ENCODE data around the gene ZNF547.

ZNF547 gene

GRCh38 chr19:57334191-57334590, 29.2 kb upstream of the ZNF547 start:
- H3K4me3 ChIP-seq (ENCODE audit: low read length, poor library complexity, severe bottlenecking) = no peak overlapping the region
- no peaks in the 10 kb centered on the region for H3K27me3 ChIP-seq (ENCODE audit: insufficient read depth, low read length, poor library complexity, severe bottlenecking)
- H3K9me2 ChIP-seq (replicated peaks; ENCODE audit: low read depth, low read length) = no peaks in the 10 kb centered on the region
- no peak overlapping the region for H3K9ac ChIP-seq (ENCODE audit: low read depth, low read length, poor library complexity, severe bottlenecking)
- H3F3A ChIP-seq (ENCODE audit: low read depth) = no peaks in the 10 kb centered on the region
- H3K4me1 ChIP-seq (ENCODE audit: insufficient read depth, low read length, poor library complexity, severe bottlenecking) = no peaks in the 10 kb centered on the region
- H2AFZ ChIP-seq (ENCODE audit: low read length) = no peak overlapping the region
- peaks cover 5% of the 10 kb centered on the region for H4K20me1 ChIP-seq (ENCODE audit: insufficient read depth, low read length, poor library complexity, severe bottlenecking)
- no peaks in the 10 kb centered on the region for H3K9me3 ChIP-seq (ENCODE audit: insufficient read depth, low read depth, low read length)
- H3K36me3 ChIP-seq (ENCODE audit: insufficient read depth, low read length) = peaks cover 8% of the 10 kb centered on the region; the same call in 1 of the 2 replicates
- no peaks in the 10 kb centered on the region for H3K79me2 ChIP-seq (ENCODE audit: insufficient read depth, low read length)
- no peak overlapping the region for H3K4me2 ChIP-seq (ENCODE audit: low read depth, low read length, poor library complexity, severe bottlenecking)
- TF ChIP-seq EZH2phosphoT487 (IDR thresholded peaks at IDR 0.05; ENCODE audit: borderline replicate concordance) = no peak
- TF ChIP-seq, protein P1, sequence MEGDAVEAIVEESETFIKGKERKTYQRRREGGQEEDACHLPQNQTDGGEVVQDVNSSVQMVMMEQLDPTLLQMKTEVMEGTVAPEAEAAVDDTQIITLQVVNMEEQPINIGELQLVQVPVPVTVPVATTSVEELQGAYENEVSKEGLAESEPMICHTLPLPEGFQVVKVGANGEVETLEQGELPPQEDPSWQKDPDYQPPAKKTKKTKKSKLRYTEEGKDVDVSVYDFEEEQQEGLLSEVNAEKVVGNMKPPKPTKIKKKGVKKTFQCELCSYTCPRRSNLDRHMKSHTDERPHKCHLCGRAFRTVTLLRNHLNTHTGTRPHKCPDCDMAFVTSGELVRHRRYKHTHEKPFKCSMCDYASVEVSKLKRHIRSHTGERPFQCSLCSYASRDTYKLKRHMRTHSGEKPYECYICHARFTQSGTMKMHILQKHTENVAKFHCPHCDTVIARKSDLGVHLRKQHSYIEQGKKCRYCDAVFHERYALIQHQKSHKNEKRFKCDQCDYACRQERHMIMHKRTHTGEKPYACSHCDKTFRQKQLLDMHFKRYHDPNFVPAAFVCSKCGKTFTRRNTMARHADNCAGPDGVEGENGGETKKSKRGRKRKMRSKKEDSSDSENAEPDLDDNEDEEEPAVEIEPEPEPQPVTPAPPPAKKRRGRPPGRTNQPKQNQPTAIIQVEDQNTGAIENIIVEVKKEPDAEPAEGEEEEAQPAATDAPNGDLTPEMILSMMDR (conservative IDR thresholded peaks at IDR 0.05; ENCODE audit: low read length) = no peak

- H3K9me3 ChIP-seq (ENCODE audit: insufficient read depth, low read depth, low read length) = no peaks in the 10 kb centered on the region
- H3K4me2 ChIP-seq (ENCODE audit: low read depth, low read length, poor library complexity, severe bottlenecking) = no peak overlapping the region
- H3K4me3 ChIP-seq (ENCODE audit: low read length, poor library complexity, severe bottlenecking) = no peak overlapping the region
- H3K9ac ChIP-seq (ENCODE audit: low read depth, low read length, poor library complexity, severe bottlenecking) = no peak overlapping the region
- H3K27me3 ChIP-seq (ENCODE audit: insufficient read depth, low read length, poor library complexity, severe bottlenecking) = no peaks in the 10 kb centered on the region
- no peaks in the 10 kb centered on the region for H3K9me2 ChIP-seq (replicated peaks; ENCODE audit: low read depth, low read length)
- no peaks in the 10 kb centered on the region for H3F3A ChIP-seq (ENCODE audit: low read depth)
- no peaks in the 10 kb centered on the region for H3K36me3 ChIP-seq (ENCODE audit: insufficient read depth, low read length)
- H4K20me1 ChIP-seq (ENCODE audit: insufficient read depth, low read length, poor library complexity, severe bottlenecking) = peaks cover 5% of the 10 kb centered on the region
- no peaks in the 10 kb centered on the region for H3K79me2 ChIP-seq (ENCODE audit: insufficient read depth, low read length)
- H2AFZ ChIP-seq (ENCODE audit: low read length) = no peak overlapping the region
- TF ChIP-seq EZH2phosphoT487 (IDR thresholded peaks at IDR 0.05; ENCODE audit: borderline replicate concordance) = no peak
- TF ChIP-seq, protein P1 (conservative IDR thresholded peaks at IDR 0.05; ENCODE audit: low read length) = no peak
- no peaks in the 10 kb centered on the region for H3K4me1 ChIP-seq (ENCODE audit: insufficient read depth, low read length, poor library complexity, severe bottlenecking)
Measured at GRCh38 chr19:57338877-57339276, 24.5 kb upstream of the ZNF547 start.

DNA sequence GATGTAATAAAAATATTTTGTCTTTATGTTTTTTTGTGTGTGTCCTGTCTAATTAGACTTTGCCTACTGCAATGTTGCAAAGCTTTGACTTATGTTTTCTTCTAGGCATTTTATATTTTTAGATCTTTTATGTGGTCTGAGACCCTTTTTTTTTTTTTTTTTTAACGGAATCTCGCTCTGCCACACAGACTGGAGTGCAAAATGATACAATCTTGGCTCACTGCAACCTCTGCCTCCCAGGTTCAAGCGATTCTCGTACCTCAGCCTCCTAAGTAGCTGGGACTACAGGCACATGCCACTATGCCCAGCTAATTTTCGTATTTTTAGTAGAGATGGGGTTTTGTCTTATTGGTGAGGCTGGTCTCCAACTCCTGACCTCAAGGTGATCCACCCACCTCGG, 20.8 kb upstream of the ZNF547 start:
- H2AFZ ChIP-seq (ENCODE audit: low read length) = no peak overlapping the region
- H3K9me2 ChIP-seq (replicated peaks; ENCODE audit: low read depth, low read length) = no peaks in the 10 kb centered on the region
- H3K27me3 ChIP-seq (ENCODE audit: insufficient read depth, low read length, poor library complexity, severe bottlenecking) = no peaks in the 10 kb centered on the region
- H3K4me2 ChIP-seq (ENCODE audit: low read depth, low read length, poor library complexity, severe bottlenecking) = no peak overlapping the region
- no peaks in the 10 kb centered on the region for H4K20me1 ChIP-seq (ENCODE audit: insufficient read depth, low read length, poor library complexity, severe bottlenecking)
- H3K79me2 ChIP-seq (ENCODE audit: insufficient read depth, low read length) = no peaks in the 10 kb centered on the region
- no peaks in the 10 kb centered on the region for H3F3A ChIP-seq (ENCODE audit: low read depth)
- H3K4me3 ChIP-seq (ENCODE audit: low read length, poor library complexity, severe bottlenecking) = no peak overlapping the region
- H3K36me3 ChIP-seq (ENCODE audit: insufficient read depth, low read length) = no peaks in the 10 kb centered on the region
- H3K9me3 ChIP-seq (ENCODE audit: insufficient read depth, low read depth, low read length) = no peaks in the 10 kb centered on the region
- no peaks in the 10 kb centered on the region for H3K4me1 ChIP-seq (ENCODE audit: insufficient read depth, low read length, poor library complexity, severe bottlenecking)
- H3K9ac ChIP-seq (ENCODE audit: low read depth, low read length, poor library complexity, severe bottlenecking) = no peak overlapping the region
- TF ChIP-seq, protein P1 (conservative IDR thresholded peaks at IDR 0.05; ENCODE audit: low read length) = no peak
- TF ChIP-seq EZH2phosphoT487 (IDR thresholded peaks at IDR 0.05; ENCODE audit: borderline replicate concordance) = no peak

Measured in Loucy (cell line).